ENCODE data around the gene HRC.
A peak's percentile ranks its signal among the peaks of the same experiment; 100 is the strongest.

The HRC gene

DNA sequence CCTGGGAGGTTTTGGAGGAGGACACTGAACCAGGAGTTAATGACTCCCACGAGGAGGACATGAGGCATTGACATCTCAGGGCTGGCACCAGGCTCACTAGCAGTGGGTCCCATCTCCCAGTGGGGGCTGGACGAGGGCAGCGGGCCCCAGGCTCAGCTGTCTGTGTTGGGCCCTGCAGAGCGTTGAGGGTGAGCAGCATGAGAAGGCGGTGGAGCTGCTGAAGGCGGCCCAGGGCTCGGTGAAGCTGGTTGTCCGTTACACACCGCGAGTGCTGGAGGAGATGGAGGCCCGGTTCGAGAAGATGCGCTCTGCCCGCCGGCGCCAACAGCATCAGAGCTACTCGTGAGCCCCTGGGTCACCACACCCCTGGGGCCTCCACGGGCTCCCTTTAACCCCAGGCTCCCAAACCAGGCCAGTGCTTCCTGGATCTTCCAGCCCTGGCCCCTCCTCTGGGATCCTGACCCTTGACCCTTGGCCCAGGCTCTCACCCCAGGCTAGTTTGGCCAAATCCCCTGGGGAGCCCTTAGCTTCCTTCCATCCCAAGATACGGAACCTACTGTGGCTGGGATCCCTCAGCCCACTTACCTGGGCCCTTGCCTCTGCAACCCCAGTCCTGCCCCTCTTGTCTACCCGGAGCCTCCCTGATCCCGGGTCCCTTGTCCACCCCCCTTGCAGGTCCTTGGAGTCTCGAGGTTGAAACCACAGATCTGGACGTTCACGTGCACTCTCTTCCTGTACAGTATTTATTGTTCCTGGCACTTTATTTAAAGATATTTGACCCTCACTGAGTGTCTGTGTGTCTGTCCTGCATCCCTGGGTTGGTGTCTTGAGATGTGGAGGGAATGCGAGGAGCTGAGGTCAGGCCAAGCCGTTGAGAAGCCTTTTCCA is 37.3 kb downstream of the HRC start:
- Mint-ChIP-seq H3K9me3 (no peaks in the 10 kb centered on the region), H3K36me3 (ENCODE audit: low read depth) (no peaks in the 10 kb centered on the region), H3K4me3 (peak overlapping the region; percentile 87), H3K27me3 (peaks cover 9% of the 10 kb centered on the region), H3K27ac (peak overlapping the region; percentile 85), H3K4me1 (ENCODE audit: low read depth) (peaks cover 37% of the 10 kb centered on the region)

DNA sequence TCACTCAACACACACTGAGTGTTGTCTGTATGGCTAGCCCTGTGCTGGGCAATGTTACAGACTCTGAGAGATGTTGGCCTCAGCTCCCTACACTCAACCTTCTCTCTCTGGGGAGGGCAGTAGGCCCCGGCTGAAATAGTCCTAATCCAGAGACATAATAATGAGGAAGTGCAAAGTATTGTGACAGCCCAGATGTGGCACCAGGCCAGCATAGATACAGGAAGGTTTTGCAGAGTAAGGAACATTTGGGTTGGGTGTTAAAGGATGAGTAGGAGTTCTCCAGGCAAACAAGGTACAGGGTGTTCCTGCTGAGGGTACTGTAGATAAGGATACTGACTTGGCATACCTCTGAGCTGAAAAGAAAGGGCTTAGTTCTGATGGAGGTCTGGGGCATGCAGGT is 38.7 kb downstream of the HRC start:
- Mint-ChIP-seq H3K4me1 (ENCODE audit: low read depth) (peaks cover 37% of the 10 kb centered on the region), H3K27ac (no peak overlapping the region), H3K4me3 (no peak overlapping the region), H3K36me3 (ENCODE audit: low read depth) (no peaks in the 10 kb centered on the region), H3K27me3 (peaks cover 9% of the 10 kb centered on the region), H3K9me3 (no peaks in the 10 kb centered on the region)

DNA sequence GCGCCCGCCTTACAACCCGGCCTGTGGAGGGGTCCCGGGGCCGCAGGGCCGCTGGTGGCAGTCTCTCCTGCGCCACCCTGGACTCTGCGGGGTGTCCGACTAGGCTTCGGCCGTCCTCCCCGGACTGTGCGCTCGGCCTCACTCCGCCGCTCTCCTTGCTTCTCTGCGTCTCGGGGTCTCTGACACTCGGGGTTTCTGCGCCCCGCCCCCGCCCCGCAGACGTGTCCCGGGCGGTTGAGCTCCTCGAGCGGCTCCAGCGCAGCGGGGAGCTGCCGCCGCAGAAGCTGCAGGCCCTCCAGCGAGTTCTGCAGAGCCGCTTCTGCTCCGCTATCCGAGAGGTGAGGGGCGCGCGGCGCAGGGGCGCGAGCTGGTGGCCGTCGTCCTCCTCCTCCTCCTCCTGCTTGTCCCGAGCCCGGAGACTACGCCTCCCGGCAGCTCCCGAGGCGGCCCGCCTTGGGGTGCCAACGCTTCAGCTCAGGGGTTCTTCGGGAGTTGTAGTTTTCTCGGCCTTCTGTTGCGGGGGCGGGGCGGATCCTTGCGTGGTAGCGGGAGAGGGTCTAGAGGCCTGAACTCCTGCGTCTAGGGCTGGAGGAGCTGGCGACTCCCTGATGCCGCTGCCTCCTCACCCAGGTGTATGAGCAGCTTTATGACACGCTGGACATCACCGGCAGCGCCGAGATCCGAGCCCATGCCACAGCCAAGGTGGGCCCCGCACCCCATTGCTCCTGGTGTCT is 40.4 kb downstream of the HRC start:
- peaks cover 29% of the 10 kb centered on the region for H3K4me1 Mint-ChIP-seq (ENCODE audit: low read depth)
- H3K27ac Mint-ChIP-seq = no peak overlapping the region
- H3K36me3 Mint-ChIP-seq (ENCODE audit: low read depth) = no peaks in the 10 kb centered on the region
- H3K9me3 Mint-ChIP-seq = no peaks in the 10 kb centered on the region
- peak overlapping the region; percentile 80 for H3K4me3 Mint-ChIP-seq
- H3K27me3 Mint-ChIP-seq = no peaks in the 10 kb centered on the region

DNA sequence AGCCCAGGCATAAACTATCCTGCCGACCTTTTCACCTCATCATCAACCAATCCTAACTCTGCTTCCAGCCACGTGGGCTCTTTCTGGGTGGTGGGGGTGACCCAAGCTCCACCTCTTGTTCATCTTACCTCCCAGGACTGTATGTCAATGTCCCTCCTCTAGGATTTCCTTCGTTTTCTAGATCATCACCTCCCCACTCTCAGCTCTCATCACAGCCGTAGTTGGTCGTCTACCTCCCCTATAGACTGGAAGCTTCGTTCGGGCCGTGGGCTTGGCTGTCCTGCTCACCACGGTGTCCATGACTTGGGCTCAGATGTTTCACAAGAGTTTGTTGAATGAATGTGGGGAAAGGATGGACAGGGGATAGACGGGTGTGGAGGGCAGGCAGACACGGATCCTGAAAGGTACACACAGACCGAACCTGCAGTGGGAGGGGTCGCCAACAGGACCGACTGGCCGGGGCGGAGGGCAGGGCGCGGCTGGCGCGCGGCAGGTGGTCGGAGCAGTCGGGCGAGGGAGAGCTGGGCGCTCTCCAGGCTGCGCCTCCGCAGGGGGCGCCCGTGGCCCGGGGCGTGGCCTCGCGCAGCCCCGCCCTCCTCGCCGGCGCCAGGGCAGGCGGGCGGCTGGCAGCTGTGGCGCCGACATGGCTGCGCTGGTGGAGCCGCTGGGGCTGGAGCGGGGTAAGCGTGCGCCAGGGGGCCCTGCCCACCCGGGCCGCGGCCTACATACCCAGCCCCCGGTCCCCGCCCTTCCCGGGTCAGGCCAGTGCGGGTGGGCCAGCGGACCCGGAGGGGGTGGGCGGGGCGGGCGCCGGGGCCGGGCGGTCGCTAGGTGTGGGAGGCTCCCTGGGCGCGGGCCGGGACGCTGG is 41.2 kb downstream of the HRC start, which contains the start of gene LIN7B:
LIN7B (plus strand) TSS at position 609 of the 868 bp plus-strand sequence; CDS start at position 644, 35 bp downstream.
- Mint-ChIP-seq H3K4me3 (peak within 1 kb of the TSS; percentile 80), H3K27ac (no peak within 1 kb of the TSS), H3K4me1 (ENCODE audit: low read depth) (peaks cover 29% of the 10 kb centered on the region), H3K36me3 (ENCODE audit: low read depth) (peaks cover 6% of the 10 kb centered on the region), H3K9me3 (no peaks in the 10 kb centered on the region), H3K27me3 (no peaks in the 10 kb centered on the region)

DNA sequence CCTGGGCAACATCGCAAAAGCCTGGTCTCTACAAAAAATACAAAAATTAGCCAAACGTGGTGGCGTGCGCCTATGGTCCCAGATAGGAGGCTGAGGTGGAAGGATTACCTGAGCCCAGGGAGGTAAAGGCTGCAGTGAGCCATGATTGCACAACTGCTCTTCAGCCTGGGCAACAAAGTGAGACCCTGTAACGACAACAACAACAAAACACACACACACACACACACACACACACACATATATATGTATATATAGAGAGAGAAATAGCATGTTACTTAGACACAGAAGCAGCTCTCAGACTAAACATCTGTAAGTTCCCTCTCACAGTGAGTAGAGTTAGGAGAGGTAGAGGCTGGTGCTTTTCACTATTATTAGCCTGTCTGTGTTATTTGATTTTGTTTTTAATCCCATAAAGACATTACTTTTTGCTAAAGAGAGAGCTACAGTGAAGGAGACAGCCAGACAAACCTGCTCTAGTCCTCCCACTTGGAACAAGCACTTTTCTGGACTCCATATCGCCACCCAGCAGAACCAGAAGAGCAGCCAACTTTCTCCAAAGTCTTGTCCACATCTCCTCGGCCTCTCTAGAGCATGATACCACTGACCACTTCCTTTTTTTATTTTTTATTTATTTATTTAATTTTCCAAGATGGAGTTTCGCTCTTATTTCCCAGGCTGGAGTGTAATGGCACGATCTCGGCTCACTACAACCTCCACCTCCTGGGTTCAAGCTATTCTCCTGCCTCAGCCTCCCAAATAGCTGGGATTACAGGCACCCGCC is 43.8 kb downstream of the HRC start:
- H3K4me1 Mint-ChIP-seq (ENCODE audit: low read depth) = peaks cover 13% of the 10 kb centered on the region
- no peaks in the 10 kb centered on the region for H3K27me3 Mint-ChIP-seq
- peaks cover 24% of the 10 kb centered on the region for H3K36me3 Mint-ChIP-seq (ENCODE audit: low read depth)
- H3K4me3 Mint-ChIP-seq = no peak overlapping the region
- H3K27ac Mint-ChIP-seq = no peak overlapping the region
- no peaks in the 10 kb centered on the region for H3K9me3 Mint-ChIP-seq

DNA sequence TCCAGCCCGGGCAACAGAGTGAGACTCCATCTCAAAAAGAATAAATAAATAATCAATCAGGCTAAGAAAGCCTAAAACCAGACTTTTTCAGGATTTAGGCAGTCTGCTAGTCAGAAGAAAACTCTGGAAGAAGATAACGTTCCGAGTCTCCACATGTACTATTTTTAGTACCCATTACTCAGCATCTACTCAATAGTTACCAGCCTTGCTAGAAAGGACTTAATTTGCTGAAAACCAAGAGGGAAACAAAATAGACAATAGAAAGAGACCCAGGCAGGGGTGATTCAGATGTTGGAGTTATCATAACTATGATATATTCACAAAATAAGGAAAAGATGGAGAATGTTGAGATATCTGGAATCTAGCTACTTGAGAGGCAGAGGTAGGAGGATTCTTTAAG is 44.6 kb downstream of the HRC start:
- H3K4me1 Mint-ChIP-seq (ENCODE audit: low read depth) = peaks cover 13% of the 10 kb centered on the region
- H3K9me3 Mint-ChIP-seq = no peaks in the 10 kb centered on the region
- H3K27ac Mint-ChIP-seq = no peak overlapping the region
- no peaks in the 10 kb centered on the region for H3K27me3 Mint-ChIP-seq
- H3K36me3 Mint-ChIP-seq (ENCODE audit: low read depth) = peaks cover 28% of the 10 kb centered on the region
- no peak overlapping the region for H3K4me3 Mint-ChIP-seq

DNA sequence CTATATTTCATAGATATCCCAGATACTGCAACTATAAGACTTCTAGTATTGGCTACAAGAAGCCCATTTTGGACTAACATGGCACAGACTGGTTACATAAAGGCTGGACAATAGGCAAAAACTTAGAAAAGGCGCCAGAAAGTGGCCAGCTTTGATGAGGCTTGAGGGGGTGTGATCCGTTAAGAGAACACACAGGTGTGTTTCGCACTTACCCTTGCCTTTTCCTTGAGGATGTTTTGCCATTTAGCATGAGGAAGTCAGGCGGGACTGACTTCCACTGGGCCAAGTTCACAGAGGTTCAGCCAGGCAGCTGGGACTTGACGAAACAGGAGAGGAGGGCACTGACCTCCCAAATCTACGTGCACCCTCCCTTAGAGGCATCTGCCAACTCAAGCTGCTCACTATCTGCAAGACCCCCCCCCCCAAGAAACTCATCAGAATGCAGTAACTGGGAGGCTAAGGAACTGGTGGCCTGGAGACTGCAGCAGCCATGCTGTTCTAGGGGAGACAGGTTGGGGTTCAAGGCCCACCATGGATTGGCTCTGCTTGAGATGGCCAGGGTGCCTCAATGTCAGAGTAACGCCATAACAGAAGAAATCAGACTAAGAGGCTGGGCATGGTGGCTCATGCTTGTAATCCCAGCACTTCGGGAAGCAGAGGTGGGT is 45.5 kb downstream of the HRC start:
- no peaks in the 10 kb centered on the region for H3K9me3 Mint-ChIP-seq
- H3K27me3 Mint-ChIP-seq = no peaks in the 10 kb centered on the region
- H3K4me3 Mint-ChIP-seq = no peak overlapping the region
- H3K36me3 Mint-ChIP-seq (ENCODE audit: low read depth) = peaks cover 34% of the 10 kb centered on the region
- peaks cover 9% of the 10 kb centered on the region for H3K4me1 Mint-ChIP-seq (ENCODE audit: low read depth)
- H3K27ac Mint-ChIP-seq = no peak overlapping the region

DNA sequence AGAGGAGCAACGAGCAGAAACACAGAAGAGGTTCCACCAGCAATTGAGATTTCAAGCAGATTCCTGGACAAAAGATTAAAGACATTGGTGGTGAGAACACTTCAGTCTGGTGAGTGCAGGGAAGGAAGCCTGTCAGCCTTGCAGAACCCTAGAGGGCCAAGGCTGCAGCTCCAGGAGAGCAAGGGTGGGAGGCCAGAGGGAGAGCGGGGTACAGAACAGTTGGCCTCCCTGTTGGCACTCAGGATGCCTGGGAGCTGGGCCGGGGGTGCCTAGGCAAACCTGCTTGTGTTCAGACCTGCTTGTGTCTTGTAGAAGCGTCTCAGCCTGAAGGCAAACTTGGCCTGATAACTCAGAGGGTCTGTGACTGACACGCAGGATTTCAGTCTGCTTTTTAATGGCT is 46.1 kb downstream of the HRC start:
- Mint-ChIP-seq H3K9me3 (no peaks in the 10 kb centered on the region), H3K27me3 (no peaks in the 10 kb centered on the region), H3K4me3 (no peak overlapping the region), H3K36me3 (ENCODE audit: low read depth) (peaks cover 36% of the 10 kb centered on the region), H3K4me1 (ENCODE audit: low read depth) (peaks cover 9% of the 10 kb centered on the region), H3K27ac (no peak overlapping the region)

DNA sequence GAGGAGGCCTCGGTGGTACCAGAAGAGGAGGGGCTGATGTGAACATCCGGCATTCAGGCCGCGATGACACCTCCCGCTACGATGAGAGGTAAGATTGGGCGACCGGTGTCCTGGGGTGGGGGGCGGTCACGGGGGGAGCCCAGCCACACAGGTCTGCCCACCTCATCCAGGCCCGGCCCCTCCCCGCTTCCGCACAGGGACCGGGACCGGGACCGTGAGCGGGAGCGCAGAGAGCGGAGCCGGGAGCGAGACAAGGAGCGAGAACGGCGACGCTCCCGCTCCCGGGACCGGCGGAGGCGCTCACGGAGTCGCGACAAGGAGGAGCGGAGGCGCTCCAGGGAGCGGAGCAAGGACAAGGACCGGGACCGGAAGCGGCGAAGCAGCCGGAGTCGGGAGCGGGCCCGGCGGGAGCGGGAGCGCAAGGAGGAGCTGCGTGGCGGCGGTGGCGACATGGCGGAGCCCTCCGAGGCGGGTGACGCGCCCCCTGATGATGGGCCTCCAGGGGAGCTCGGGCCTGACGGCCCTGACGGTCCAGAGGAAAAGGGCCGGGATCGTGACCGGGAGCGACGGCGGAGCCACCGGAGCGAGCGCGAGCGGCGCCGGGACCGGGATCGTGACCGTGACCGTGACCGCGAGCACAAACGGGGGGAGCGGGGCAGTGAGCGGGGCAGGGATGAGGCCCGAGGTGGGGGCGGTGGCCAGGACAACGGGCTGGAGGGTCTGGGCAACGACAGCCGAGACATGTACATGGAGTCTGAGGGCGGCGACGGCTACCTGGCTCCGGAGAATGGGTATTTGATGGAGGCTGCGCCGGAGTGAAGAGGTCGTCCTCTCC is 47.4 kb downstream of the HRC start:
- peaks cover 36% of the 10 kb centered on the region for H3K36me3 Mint-ChIP-seq (ENCODE audit: low read depth)
- H3K27ac Mint-ChIP-seq = no peak overlapping the region
- H3K27me3 Mint-ChIP-seq = no peaks in the 10 kb centered on the region
- no peaks in the 10 kb centered on the region for H3K9me3 Mint-ChIP-seq
- H3K4me1 Mint-ChIP-seq (ENCODE audit: low read depth) = no peaks in the 10 kb centered on the region
- H3K4me3 Mint-ChIP-seq = no peak overlapping the region

DNA sequence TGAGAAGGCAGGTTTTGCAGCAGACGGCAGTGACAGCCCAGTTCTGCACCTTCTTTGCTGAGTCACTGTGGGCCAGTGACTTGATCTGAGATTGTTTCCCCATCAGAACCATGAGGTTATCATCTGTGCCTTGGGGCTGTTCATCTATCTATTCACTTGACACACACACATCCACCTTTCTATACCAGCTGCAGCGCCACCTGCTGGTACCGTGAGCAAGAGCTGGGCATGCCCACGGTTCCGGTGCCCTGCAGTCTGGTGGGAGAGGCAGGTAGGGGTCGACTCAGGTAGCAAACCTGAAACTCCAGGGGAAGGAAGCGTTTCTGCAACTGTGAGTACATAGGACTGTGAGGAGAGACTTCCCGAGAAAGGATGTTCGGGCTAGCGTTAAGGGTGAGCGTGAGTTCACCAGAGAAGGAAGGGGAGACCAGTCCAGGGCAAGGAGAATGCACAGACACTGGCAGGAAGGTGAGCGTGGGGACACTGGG is 48.5 kb downstream of the HRC start:
- no peaks in the 10 kb centered on the region for H3K4me1 Mint-ChIP-seq (ENCODE audit: low read depth)

DNA sequence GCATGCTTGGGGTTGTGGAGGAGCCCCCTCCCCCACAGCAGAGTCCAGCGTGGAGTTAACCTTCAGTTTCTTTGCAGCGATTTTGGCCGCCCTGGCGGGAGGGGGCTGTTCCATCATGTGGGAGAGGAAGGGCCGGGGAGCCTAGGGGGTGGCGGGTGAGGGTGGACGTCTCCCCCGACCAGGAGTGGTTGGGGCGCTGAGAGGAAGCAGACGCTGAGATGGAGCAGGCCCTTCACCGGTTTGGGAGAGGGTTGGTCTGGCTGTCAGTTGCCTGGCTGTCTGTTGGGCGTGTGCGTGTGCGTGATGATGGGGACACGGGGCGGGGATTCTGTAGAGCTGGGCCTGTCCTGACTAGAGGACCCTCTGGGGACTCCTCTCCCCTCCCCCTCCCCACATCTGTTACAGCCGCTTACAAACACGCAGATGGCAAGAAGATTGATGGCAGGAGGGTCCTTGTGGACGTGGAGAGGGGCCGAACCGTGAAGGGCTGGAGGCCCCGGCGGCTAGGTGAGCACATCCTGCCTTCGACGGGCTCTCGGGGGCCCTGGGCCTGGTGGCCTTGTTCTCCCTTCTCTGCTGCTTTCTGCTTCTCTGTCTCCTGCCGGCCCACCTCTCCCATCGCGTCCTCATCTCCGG is 50.8 kb downstream of the HRC start:
- H3K4me1 Mint-ChIP-seq (ENCODE audit: low read depth) = no peaks in the 10 kb centered on the region
- no peaks in the 10 kb centered on the region for H3K27me3 Mint-ChIP-seq
- H3K4me3 Mint-ChIP-seq = no peak overlapping the region
- H3K36me3 Mint-ChIP-seq (ENCODE audit: low read depth) = peaks cover 53% of the 10 kb centered on the region
- no peak overlapping the region for H3K27ac Mint-ChIP-seq
- H3K9me3 Mint-ChIP-seq = no peaks in the 10 kb centered on the region

More for the DNA sequence above, 48.5 kb downstream of the HRC start:
- H3K27me3 Mint-ChIP-seq = no peaks in the 10 kb centered on the region
- H3K27ac Mint-ChIP-seq = peak overlapping the region; percentile 38
- no peak overlapping the region for H3K4me3 Mint-ChIP-seq
- H3K9me3 Mint-ChIP-seq = no peaks in the 10 kb centered on the region
- peaks cover 40% of the 10 kb centered on the region for H3K36me3 Mint-ChIP-seq (ENCODE audit: low read depth)

DNA sequence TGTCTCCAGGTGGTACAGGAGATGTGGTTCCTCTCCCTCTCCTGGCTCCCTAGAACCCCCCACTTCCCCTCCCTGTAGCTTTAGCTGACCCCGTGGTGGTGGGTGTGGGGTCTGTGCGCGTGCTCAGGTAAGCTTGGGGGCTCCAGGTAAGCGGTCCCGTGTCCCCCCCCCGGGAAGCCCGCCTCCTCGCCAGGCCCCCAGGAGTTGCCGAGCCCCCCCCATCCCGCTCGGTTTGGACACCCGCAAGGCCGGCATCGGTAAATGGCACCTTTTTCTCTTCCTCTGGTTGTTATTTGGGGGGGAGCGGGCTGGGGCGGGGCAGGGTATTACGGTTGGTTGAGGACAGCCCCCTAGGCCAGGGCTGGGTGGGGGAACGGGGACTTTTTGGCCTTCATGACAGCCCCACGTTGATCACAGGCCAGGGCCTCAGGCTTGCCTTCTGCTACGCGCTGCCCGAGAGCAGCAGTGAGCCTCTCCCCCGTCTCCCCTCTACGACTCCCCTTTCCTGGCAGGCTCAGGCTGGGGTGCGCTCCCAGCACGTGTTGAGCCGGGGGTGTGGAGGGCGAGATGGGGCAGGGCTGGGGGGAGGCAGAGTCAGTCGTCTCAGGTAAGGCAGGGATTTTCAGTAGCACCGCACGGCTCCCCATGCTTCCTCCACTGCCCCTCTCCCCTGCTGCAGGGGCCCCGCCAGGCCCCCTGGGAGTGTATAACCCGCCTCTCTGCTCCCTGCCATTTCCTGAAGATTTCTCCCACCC is 51.7 kb downstream of the HRC start:
- H3K4me1 Mint-ChIP-seq (ENCODE audit: low read depth) = no peaks in the 10 kb centered on the region
- H3K36me3 Mint-ChIP-seq (ENCODE audit: low read depth) = peaks cover 53% of the 10 kb centered on the region
- H3K4me3 Mint-ChIP-seq = no peak overlapping the region
- no peaks in the 10 kb centered on the region for H3K27me3 Mint-ChIP-seq
- no peak overlapping the region for H3K27ac Mint-ChIP-seq
- no peaks in the 10 kb centered on the region for H3K9me3 Mint-ChIP-seq
